HG03442 (cell line): ENCODE measurements around the gene OR1E1.
"Not testable (repeated sequence)": the region's sequence is repeated elsewhere in the genome, so short reads cannot be mapped to it uniquely, and the experiment has no call there.

Experiments used
- ATAC-seq: cut with Tn5 transposase; IDR thresholded peaks from one replicate; pipeline ENCODE4 v1.9.1; 2021; ENCODE audit warnings: mild to moderate bottlenecking, moderate library complexity; ENCODE audit not compliant: unreplicated experiment

Gene OR1E1, protein sequence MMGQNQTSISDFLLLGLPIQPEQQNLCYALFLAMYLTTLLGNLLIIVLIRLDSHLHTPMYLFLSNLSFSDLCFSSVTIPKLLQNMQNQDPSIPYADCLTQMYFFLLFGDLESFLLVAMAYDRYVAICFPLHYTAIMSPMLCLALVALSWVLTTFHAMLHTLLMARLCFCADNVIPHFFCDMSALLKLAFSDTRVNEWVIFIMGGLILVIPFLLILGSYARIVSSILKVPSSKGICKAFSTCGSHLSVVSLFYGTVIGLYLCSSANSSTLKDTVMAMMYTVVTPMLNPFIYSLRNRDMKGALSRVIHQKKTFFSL

DNA sequence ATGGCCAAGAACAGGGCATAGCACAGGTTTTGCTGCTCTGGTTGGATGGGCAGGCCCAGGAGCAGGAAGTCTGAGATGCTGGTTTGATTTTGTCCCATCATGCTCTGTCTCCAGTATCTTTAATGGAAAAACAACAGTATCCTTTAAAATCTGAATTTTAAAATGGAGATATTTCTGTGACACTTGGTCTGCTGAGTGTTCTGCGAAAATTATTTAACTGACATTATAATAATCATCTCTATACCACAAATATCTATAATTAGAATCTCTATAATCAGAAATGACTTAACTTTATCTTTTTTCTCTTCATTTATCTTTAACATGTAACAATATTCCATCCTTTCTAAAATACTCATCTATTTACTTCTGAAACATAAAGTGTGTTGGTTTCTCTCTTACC lies at the start of gene OR1E1:
TSS of gene OR1E1 (minus strand) at position 101 of the 400 bp plus-strand sequence. CDS start at position 101, 0 bp downstream.
- ATAC-seq, result no peak

DNA sequence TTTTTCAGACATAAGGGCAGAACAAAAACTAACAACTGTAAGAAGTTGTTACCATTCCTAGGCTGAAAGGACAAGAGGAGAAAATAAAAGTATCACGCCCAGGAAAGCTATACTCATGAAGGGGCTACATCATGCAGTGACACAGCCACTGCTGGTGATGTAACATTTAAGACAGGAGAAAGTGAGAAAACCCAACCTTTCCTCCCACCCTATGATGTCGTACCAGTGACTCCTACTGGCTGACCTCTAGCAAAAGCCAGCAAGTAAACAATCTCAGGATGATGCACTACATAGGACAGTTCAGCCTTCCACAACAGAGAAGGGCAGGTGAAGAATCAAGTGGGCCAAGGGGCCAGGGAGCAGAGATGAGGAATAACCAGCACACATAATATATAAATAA lies 49.4 kb upstream of the OR1E1 start:
- ATAC-seq, result no peak

DNA sequence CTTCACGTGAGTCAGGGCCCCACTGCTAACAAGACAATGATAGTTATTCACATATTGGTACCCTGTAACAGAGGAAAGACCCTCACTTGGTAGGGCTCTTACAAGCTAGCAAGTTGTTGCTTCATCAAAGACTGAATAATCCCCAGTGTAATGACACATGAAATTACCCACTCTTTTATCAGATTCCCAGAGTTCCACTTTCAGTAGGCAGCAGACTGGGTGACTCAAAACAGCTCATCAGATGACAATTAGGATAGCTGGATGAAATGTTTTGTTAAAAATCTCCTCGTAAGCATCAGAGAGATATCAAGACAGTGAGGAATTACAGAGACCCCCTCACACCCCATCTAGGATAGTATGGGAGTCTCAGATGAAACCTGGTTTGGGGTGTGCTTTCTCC lies 42.2 kb upstream of the OR1E1 start:
- no peak for ATAC-seq

DNA sequence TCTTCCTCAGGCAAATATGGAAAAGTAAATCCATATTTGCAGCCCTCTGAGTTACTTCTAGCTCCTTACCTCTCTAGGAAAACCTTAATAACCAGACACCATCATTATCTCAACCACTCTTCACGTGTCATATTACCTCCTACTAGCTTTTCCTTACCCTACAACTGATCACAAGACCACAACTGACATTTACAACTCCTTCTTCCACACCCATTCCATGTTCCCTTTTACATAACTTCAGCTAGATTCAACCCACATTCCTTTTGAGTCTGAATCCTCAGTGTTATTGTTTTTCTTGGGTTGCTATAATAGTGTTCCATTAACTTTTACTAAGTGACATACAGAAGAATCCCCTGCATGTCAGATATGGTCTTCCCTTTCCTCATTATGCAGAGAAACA lies 40.2 kb upstream of the OR1E1 start:
- no peak for ATAC-seq

DNA sequence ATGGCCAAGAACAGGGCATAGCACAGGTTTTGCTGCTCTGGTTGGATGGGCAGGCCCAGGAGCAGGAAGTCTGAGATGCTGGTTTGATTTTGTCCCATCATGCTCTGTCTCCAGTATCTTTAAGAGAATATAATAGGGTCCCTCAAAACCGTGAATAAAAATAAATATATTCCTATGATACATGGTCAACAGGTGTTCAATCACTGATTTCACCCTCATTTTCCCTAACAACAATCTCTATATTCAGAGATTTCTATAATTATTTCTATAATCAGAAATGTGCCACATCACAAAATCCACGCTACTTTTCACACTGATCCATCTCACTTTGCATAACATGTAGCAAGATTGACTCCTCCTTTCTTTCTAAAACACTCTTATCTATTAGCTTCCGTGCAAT lies 35.5 kb upstream of the OR1E1 start, which contains the start of gene OR1E2:
TSS of gene OR1E2 (minus strand) at position 101 of the 400 bp plus-strand sequence. CDS start at position 101, 0 bp downstream.
- ATAC-seq, result no peak

DNA sequence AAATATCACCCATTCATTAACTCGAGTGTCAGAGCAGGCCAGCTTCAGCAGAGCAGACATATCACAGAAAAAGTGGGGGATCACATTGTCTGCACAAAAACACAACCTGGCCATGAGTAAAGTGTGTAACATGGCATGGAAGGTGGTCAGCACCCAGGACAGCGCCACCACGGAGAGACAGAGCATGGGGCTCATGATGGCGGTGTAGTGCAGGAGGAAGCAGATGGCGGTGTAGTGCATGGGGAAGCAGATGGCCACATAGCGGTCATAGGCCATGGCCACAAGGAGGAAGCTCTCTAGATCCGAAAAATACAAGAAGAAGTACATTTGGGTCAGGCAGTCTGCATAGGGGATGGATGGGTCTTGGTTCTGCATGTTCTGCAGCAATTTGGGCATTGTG lies 35.0 kb upstream of the OR1E1 start:
- not testable (repeated sequence) for ATAC-seq

DNA sequence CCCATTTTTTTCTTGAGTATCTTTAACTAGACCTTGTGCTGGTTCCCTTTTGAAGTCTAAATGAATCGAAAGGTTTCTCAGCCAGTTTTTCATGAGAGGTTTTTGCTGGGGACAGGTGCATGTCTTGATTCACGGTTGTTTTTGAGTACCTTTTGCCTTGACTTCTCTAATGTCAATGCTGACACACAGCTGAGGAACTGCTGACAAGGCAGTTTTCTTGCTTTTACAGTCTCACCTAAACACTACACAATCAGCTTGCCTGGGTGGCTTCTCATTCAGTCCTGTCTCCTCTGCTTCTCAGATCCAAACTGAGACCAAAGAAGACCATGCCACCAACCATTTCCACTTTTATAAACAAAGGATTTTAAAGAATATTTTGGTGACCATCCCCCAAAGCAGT lies 20.0 kb upstream of the OR1E1 start:
- no peak for ATAC-seq

DNA sequence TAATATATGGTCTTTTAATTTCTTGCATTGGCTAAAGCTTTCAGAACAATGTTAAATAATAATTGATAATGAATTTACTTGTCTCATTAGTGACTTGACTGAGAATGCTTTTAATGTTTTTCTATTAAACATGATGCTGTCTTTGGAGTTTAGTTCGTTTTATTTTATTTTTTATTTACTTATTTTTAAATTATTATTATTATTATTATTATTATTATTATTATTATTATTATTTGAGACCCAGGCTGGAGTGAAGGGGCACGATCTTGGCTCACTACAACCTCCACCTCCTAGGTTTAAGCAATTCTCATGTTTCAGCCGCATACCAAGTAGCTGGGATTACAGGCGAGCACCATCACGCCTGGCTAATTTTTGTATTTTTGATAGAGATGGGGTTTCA lies 17.4 kb upstream of the OR1E1 start:
- no peak for ATAC-seq

DNA sequence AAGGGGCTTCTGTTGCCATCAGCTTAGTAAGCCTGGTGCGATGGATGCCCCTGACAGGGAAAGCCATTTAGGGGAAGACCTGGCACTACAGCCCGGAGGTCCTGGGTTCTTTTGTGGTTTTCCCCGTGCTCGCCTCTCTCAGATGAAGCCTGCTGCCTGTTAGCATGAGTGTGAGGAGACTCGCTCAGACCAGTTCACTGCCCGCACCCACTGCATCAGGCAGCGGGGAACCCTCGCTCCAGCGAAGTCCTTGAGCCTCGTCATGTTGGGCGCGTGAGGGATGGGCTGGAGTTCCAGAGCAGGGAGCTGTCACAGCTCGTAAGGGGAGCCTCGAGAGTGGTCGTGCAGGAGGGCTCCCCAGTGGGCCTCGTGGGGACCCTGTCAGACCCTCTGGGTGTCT lies 14.0 kb upstream of the OR1E1 start:
- ATAC-seq, result not testable (repeated sequence)

DNA sequence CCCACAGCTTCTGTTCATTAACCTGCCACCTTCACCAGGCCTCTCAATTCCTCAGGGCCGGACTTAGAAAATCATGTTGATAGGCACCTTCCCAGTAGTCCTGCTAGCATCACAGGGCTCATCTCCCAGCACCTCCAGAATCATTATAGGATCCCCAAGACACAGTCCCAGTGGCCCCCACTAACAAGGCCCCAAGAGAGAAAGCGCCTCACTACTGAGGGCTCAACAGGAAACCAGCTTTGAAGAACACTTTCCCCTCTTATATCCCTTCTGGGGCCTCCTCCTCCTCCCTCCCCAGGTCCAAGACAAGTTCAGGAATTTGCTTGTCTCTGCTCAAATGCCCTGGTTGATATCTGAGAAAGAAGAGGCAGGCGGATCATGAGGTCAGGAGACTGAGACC lies 12.9 kb upstream of the OR1E1 start, which contains the start of gene OR3A3:
TSS of gene OR3A3 (plus strand) at position 301 of the 400 bp plus-strand sequence.
- ATAC-seq, result no peak

DNA sequence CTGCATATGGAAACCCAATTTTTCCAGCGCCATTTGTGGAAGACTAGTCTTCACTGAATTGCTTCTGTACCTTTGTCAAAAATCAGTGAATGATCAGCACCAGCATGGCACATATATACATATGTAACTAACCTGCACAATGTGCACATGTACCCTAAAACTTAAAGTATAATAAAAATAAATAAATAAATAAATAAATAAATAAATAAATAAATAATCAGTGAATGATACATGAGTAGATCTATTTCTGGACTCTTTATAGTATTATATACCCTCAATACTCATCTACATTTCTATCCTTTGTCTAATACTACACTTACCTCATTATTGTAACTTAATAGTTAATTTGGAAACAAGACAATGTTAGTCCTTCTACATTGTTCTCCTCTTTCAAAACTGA lies 5.6 kb upstream of the OR1E1 start:
- not testable (repeated sequence) for ATAC-seq

DNA sequence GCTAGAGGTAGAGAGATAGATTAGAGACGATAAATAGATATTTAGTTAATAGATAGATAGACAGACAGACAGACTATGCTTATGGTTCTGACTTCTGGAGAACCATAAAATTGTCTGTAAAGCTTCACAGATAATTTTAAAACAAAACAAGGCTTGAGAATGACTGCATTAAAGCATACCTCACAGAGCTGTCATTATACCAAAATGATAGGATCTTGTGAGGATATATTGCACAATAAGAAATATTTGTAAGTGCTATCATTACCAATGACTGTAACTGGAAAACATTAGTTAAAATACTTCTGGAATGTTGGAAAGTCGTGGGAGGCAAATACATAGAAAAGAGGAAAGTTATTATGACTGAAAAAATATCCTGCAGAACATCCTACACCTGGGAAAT lies 3.6 kb upstream of the OR1E1 start:
- ATAC-seq, result no peak

DNA sequence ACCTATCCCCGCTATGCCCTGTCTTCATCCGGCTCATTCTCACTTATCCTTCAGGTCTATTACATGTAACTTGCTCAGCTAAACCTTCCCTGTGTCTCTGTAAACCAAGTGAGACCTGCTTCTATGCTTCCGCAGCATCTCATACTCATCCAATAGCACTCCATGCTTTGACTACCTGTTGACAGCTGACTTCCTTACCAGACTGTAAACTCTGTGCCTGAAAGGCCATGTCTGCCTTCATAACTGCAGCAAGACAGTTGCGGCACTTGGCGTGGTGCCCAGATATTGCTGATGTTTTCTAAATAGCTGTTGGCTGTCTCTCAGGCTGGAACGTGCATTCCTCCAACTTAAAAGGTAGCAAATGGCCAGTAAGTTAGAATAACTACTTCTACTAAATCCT lies 1.8 kb upstream of the OR1E1 start:
- ATAC-seq, result no peak

DNA sequence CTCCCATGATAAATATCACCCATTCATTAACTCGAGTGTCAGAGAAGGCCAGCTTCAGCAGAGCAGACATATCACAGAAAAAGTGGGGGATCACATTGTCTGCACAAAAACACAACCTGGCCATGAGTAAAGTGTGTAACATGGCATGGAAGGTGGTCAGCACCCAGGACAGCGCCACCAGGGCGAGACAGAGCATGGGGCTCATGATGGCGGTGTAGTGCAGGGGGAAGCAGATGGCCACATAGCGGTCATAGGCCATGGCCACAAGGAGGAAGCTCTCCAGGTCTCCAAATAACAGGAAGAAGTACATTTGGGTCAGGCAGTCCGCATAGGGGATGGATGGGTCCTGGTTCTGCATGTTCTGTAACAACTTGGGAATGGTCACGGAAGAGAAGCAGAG lies 409 bp downstream of the OR1E1 start:
- ATAC-seq, result not testable (repeated sequence)

DNA sequence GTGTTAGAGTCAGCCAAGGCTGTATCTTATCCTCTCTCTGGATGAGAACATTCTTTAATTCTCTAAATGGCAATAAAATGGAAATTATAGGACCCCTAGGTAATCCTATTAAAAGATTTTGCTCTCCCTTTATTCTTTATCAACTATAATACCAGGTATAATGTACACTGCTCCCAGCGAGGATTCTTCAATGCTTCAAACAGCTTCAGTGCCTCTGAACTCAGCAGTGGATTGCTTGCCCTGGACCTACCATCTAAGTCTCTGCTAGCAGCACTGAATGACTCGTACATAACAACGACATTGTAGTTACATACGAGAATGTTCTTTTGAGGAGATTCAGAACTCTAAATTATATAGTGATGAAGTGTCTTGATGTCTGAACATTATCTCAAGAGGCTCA lies 8.4 kb downstream of the OR1E1 start:
- ATAC-seq, result no peak

DNA sequence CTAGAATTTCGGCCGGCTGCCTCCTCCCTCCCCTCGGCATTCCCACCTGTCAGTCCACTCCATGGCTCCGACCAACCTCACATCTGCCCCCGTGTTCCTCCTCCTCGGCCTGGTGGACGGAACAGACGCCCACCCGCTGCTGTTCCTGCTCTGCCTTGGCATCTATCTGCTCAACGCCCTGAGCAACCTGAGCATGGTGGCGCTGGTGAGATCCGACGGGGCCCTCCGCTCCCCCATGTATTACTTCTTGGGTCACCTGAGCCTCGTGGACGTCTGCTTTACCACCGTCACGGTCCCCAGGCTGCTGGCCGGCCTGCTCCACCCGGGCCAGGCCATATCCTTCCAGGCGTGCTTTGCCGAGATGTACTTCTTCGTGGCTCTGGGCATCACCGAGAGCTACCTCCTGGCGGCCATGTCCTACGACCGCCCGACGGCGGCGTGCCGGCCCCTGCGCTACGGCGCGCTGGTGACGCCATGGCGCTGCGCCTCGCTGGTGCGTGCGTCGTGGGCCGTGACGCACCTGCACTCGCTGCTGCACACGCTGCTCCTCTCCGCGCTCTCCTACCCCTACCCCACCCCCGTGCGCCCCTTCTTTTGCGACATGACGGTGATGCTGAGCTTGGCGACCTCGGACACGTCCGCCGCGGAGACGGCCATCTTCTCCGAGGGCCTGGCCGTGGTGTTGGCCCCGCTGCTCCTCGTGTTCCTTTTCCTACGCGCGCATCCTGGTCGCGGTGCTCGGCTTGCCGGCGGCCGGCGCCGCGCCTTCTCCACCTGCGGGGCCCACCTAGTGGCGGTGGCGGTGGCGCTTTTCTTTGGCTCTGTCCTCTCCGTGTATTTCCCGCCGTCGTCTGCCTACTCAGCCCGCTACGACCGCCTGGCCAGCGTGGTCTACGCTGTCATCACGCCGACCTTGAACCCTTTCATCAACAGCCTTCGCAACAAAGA lies 12.1 kb downstream of the OR1E1 start, which contains the start of gene OR3A2:
TSS of gene OR3A2 (minus strand) at position 440 of the 948 bp plus-strand sequence.
- no peak for ATAC-seq

DNA sequence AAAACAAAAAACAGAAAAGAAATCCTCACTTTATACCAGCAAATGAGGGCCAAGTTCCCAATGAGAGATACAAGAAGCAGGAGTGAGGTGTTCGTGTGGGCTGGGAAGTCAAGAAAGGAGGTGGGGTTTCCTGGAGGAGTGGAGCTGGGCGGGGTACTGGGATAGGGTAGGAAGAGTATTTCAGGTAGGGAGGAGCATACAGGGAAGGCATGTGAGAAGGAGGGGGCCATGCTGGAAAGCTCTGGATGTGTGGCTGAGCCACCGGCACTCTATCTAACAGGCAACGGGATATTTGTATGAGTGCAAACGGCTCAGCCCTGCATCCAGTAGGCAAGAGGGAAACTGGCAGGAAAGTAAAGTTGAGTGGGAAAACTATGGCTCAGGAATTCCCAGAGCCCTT lies 16.3 kb downstream of the OR1E1 start:
- no peak for ATAC-seq

DNA sequence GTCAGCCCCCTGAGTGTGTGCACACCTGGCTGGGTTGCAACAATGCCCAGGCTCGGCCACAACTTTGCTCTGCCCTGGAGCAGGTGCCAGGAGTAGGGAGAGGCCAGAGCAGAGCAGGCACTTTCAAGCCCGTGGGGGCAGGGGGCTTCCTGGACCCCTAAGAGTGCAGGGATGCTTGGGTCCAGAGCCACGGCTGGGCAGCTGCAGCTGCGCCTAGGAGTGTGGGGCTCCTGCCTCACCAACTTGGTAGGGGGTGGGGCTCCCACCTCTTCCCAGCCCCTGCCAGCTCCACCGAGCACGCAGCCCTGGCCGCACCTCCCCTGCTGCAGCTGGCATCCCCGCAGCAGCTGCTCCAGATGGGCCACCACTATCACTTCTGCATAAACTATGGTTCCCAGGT lies 19.9 kb downstream of the OR1E1 start:
- no peak for ATAC-seq

DNA sequence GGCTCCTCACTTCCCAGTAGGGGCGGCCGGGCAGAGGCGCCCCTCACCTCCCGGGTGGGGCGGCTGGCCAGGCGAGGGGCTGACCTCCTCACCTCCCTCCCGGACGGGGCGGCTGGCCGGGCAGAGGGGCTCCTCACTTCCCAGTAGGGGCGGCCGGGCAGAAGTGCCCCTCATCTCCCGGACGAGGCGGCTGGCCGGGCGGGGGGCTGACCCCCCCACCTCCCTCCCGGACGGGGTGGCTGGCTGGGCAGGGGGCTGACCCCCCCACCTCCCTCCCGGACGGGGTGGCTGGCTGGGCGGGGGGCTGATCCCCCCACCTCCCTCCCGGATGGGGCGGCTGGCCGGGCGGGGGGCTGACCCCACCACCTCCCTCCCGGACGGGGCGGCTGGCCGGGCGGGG lies 27.0 kb downstream of the OR1E1 start:
- ATAC-seq, result not testable (repeated sequence)
